OCI-LY7 (cell line): ENCODE results near the gene PDXP. TPM values are rescaled to one million over a fixed set of nuclear protein-coding genes. Genes with fewer than 3 reads are reported as not detected.

Experiments
- BruUV-seq: library from RNA; stranded (reverse); fragments of 400-500 nt; replicated peaks from 2 replicates; lab custom pipeline; 2021; lab: Mats Ljungman, UMichigan
- CTCF ChIA-PET: fragments of 300-600 bp; sonication (Branson Sonifier 250); formaldehyde crosslinking; loops from one replicate; lab custom pipeline; 2022; ENCODE audit warnings: antibody characterized with exemption; ENCODE audit not compliant: unreplicated experiment; lab: Charles Lee
- POLR2A ChIA-PET: fragments of 300-600 bp; sonication (Branson Sonifier 250); formaldehyde crosslinking; loops from one replicate; lab custom pipeline; 2022; ENCODE audit warnings: antibody characterized with exemption; lab: Charles Lee
- DNase-seq: peaks from one replicate; pipeline ENCODE4 v3.0.0-alpha.2; 2015; ENCODE audit warnings: low spot score
- H2AFZ ChIP-seq: fragments of 200-600 bp; sonication (generic), shearing (Covaris generic); 2 replicates; pipeline ENCODE4 v1.6.1; 2014; ENCODE audit warnings: mild to moderate bottlenecking, antibody characterized with exemption, low read length, moderate library complexity
- H3K27ac ChIP-seq: fragments of 200-600 bp; sonication (generic); 2 replicates; pipeline ENCODE4 v1.5.1; 2014; ENCODE audit warnings: mixed run types, low read depth, mild to moderate bottlenecking, moderate library complexity, low read length, inconsistent platforms; ENCODE audit not compliant: poor library complexity, severe bottlenecking
- H3K36me3 ChIP-seq: fragments of 200-600 bp; sonication (generic); 2 replicates; pipeline ENCODE4 v1.6.1; 2014; ENCODE audit warnings: mild to moderate bottlenecking, antibody characterized with exemption, low read length, moderate library complexity, mixed read lengths; ENCODE audit not compliant: insufficient read depth
- H3K4me1 ChIP-seq: fragments of 200-600 bp; sonication (generic); 2 replicates; pipeline ENCODE4 v1.5.1; 2014; ENCODE audit warnings: mild to moderate bottlenecking, low read length; ENCODE audit not compliant: insufficient read depth, poor library complexity, severe bottlenecking
- H3K4me2 ChIP-seq: fragments of 200-600 bp; sonication (generic); 2 replicates; pipeline ENCODE4 v1.6.1; 2014; ENCODE audit warnings: mild to moderate bottlenecking, low read length
- H3K4me3 ChIP-seq: fragments of 200-600 bp; sonication (generic); 2 replicates; pipeline ENCODE4 v1.5.1; 2014; ENCODE audit warnings: mild to moderate bottlenecking, low read depth, low read length; ENCODE audit not compliant: poor library complexity, severe bottlenecking
- H3K79me2 ChIP-seq: fragments of 200-600 bp; sonication (generic); 2 replicates; pipeline ENCODE4 v1.6.1; 2016; ENCODE audit warnings: low read depth, mild to moderate bottlenecking, low read length, moderate library complexity, mixed read lengths; ENCODE audit not compliant: insufficient read depth
- H3K9me2 ChIP-seq: fragments of 200-600 bp; sonication (generic); 2 replicates; pipeline ENCODE4 v1.6.1; 2016; ENCODE audit warnings: mild to moderate bottlenecking, low read length, mixed read lengths; ENCODE audit not compliant: insufficient read depth
- H3K9me3 ChIP-seq: fragments of 200-600 bp; sonication (generic); 2 replicates; pipeline ENCODE4 v1.6.1; 2014; ENCODE audit warnings: mild to moderate bottlenecking, mixed run types, low read length, mixed read lengths
- H4K20me1 ChIP-seq: fragments of 200-600 bp; sonication (generic); 2 replicates; pipeline ENCODE4 v1.6.1; 2014; ENCODE audit warnings: mild to moderate bottlenecking, antibody characterized with exemption, low read length, moderate library complexity, mixed read lengths; ENCODE audit not compliant: insufficient read depth
- CTCF ChIP-seq: fragments of 200-600 bp; sonication (generic); conservative IDR thresholded peaks from 2 replicates; pipeline ENCODE4 v1.5.1; 2014; ENCODE audit warnings: mild to moderate bottlenecking, antibody characterized with exemption, low read length, moderate library complexity, mixed read lengths
- EZH2phosphoT487 ChIP-seq: fragments of 200-600 bp; sonication (generic); IDR thresholded peaks from 2 replicates; pipeline ENCODE4 v1.6.1; 2018; ENCODE audit warnings: low read depth, borderline replicate concordance, mild to moderate bottlenecking, mixed run types, antibody characterized with exemption, low read length, moderate library complexity, mixed read lengths
- intact Hi-C: fragments of 100-400 bp; cut with micrococcal nuclease; formaldehyde crosslinking; loops from one replicate; pipeline ENCODE4 v1.10.0; 2022; ENCODE audit not compliant: unreplicated experiment
- total RNA-seq, 2 experiments: library from RNA; depleted of rRNA in 1 of 2; stranded (reverse); fragments of >200 nt in 1 of 2; shearing (Covaris generic) in 1 of 2; gene quantifications; 2 replicates each; pipeline ENCODE4 v1.2.3, GENCODE V29; 2014 to 2022

The PDXP gene
- total RNA-seq, 2 experiments from 2014 or later, result 55.8 to 61.2 TPM

- no TSS peak for BruUV-seq
- H3K4me2 ChIP-seq, result no peak overlapping the region
- H3K79me2 ChIP-seq, result no peaks in the 10 kb centered on the region
- no peaks in the 10 kb centered on the region for H3K9me3 ChIP-seq
- DNase-seq, result no peak
- ChIA-PET POLR2A (no interaction called here), CTCF (interaction anchor here (0.6 kb wide), 1 partner anchor 12 kb away, joined by 3 read pairs; no protein-coding TSS in a partner anchor)
- H3K4me3 ChIP-seq, result no peak overlapping the region
- H2AFZ ChIP-seq, result no peak overlapping the region
- H3K4me1 ChIP-seq, result peaks cover 34% of the 10 kb centered on the region
- H3K9me2 ChIP-seq, result no peaks in the 10 kb centered on the region
- TF ChIP-seq EZH2phosphoT487 (no peak), CTCF (no peak)
- H3K36me3 ChIP-seq, result peaks cover 86% of the 10 kb centered on the region
- no peak overlapping the region for H3K27ac ChIP-seq
- intact Hi-C loops, result no loop called here
- no peaks in the 10 kb centered on the region for H4K20me1 ChIP-seq
Measured at GRCh38 chr22:37619991-37620390, 38.5 kb upstream of the PDXP start.

- Histone ChIP-seq H3K4me2 (no peak overlapping the region), H3K4me3 (no peak overlapping the region), H3K36me3 (peaks cover 93% of the 10 kb centered on the region), H3K9me3 (no peaks in the 10 kb centered on the region), H3K27ac (no peak overlapping the region), H3K9me2 (no peaks in the 10 kb centered on the region), H4K20me1 (no peaks in the 10 kb centered on the region), H2AFZ (no peak overlapping the region), H3K79me2 (no peaks in the 10 kb centered on the region), H3K4me1 (peaks cover 41% of the 10 kb centered on the region)
- intact Hi-C loops, result no loop called here
- ChIA-PET CTCF (no interaction called here), POLR2A (no interaction called here)
- BruUV-seq, result no TSS peak
- DNase-seq, result no peak
- TF ChIP-seq EZH2phosphoT487 (no peak), CTCF (no peak)
Measured at GRCh38 chr22:37621352-37621860, 37.1 kb upstream of the PDXP start.
